Endothelial cell of umbilical vein (primary cell): ENCODE measurements around the gene TVP23A.

ENCODE experiments used
- CTCF ChIP-seq, 2 donors: IDR thresholded peaks; 1 replicate in 1 of 2; 2 replicates in 1 of 2; pipeline ENCODE4 v1.5.1; 2011; ENCODE audit warnings: low read length in 2 of 2, mild to moderate bottlenecking in 2 of 2, moderate library complexity in 2 of 2, control low read depth in 1 of 2, inconsistent platforms in 1 of 2, low read depth in 1 of 2; ENCODE audit not compliant: insufficient read depth in 1 of 2; ENCODE audit errors: extremely low read depth in 1 of 2
- POLR2A ChIP-seq: IDR thresholded peaks from 2 replicates; pipeline ENCODE4 v1.6.1; 2012; ENCODE audit warnings: low read depth, mild to moderate bottlenecking, control low read depth, low read length
- POLR2AphosphoS5 ChIP-seq: IDR thresholded peaks from 2 replicates; pipeline ENCODE4 v1.6.1; 2012; ENCODE audit warnings: low read depth, mild to moderate bottlenecking, control low read depth, low read length, moderate library complexity; ENCODE audit not compliant: insufficient read depth

GRCh38 chr16:10765772-10766171, 52.8 kb downstream of the TVP23A start:
- no peak for TF ChIP-seq CTCF (IDR thresholded peaks at IDR 0.05; ENCODE audit: extremely low read depth in 1 of 2, insufficient read depth in 1 of 2, low read depth in 1 of 2, low read length in 2 of 2)
- TF ChIP-seq POLR2A, result no peak
- no peak for TF ChIP-seq POLR2AphosphoS5
